HG02938 (cell line): ENCODE measurements around the gene ANKRD39.
A peak's percentile ranks its signal among the peaks of the same experiment; 100 is the strongest.
"Not testable (repeated sequence)": the region's sequence is repeated elsewhere in the genome, so short reads cannot be mapped to it uniquely, and the experiment has no call there.

Source experiments
- ATAC-seq: cut with Tn5 transposase; IDR thresholded peaks from one replicate; pipeline ENCODE4 v1.9.1; 2021; ENCODE audit warnings: mild to moderate bottlenecking, moderate library complexity; ENCODE audit not compliant: unreplicated experiment

ANKRD39 gene, protein sequence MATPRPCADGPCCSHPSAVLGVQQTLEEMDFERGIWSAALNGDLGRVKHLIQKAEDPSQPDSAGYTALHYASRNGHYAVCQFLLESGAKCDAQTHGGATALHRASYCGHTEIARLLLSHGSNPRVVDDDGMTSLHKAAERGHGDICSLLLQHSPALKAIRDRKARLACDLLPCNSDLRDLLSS

DNA sequence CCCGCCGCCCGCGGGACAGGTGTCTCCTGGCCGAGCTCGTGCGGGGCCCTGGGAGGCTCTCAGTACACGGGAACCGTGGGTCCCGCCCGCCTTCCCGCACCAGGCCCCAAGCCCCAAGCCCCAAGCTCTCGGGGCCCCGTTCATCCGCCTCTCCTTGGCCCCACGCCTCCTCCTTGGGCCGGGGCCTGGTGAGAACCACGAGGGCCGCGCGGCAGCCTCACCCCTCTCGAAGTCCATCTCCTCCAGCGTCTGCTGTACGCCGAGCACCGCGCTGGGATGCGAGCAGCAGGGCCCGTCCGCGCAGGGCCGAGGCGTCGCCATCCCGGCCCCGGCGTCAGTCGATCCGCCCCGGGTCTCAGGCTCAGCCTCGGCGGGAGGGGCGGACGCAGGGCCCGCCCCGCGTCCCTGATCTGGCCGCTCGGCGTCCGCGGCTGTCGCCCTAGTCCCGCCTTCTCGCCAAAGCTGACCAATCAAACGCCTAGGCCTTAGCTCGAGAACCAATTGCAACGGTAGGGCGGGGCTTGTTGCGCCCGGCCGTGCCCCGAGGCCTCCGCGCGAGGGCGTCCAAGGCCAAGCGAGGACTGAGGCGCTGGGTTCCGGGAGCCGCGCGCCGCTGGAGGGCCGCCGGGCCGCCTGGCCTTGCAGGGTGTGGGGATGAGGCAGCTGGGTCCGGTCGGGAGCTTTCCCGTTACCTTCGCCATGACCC lies at the start of gene ANKRD39:
TSS of gene ANKRD39 (minus strand) at position 350 of the 706 bp plus-strand sequence. CDS start at position 321, 29 bp downstream.
- ATAC-seq, result peak; percentile 92

DNA sequence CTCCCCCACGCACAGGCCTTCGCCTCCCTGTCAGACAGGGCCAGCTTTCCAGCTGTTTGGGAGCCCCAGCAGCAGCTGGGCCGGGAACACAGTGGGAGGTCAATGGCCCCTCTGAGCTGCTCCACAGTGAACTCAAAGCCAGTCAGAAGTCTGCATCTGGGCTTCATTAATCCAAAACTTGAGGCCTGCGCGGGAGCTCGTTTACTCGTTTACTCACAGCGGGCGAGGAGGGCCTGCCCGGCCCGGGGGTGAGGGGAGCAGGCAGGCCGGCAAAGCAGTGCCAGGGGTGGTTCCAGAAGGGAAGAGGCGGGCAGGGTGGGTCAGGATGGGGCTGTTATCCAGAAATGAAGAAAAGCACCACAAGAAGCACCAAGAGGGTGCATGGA lies 48.9 kb upstream of the ANKRD39 start:
- no peak for ATAC-seq

DNA sequence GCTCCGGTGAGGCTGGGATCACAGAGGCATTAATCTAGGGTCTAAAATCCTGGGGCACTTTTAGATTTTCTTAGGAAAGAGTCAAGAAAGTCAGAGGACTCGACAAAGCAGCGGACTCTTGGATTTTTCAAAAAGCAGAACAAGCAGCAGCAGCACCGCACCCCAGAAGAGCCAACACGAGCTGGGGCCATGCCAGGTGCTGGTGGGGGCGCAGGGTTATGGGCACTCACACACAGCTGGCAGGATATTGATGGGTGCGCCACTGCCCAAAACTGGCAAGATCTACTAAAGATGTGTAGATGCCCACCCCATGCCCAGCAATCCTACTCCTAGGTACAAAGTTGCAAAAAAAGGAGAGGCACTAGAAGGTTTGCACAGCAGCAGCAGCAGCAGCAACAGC lies 46.0 kb upstream of the ANKRD39 start:
- ATAC-seq, result no peak

DNA sequence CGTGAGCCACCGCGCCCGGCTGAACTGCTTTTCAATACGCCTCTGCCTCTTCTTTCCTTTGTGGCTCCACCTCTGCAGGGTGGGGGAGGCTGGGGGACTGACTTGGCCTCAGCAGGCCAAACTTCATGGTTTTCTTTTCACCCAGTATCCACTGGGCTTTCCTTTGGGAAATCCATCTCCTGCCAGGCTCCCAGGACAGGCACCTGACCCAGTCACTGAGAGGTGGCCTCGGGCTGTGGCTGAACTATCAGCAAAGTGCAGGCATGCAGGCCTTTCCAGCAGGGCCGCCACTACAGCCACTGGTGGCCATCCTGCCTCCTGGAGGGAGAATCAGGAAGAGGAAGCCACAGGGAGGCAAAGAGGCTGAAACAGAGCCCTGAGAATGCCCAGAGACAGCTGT lies 45.5 kb upstream of the ANKRD39 start:
- no peak for ATAC-seq

DNA sequence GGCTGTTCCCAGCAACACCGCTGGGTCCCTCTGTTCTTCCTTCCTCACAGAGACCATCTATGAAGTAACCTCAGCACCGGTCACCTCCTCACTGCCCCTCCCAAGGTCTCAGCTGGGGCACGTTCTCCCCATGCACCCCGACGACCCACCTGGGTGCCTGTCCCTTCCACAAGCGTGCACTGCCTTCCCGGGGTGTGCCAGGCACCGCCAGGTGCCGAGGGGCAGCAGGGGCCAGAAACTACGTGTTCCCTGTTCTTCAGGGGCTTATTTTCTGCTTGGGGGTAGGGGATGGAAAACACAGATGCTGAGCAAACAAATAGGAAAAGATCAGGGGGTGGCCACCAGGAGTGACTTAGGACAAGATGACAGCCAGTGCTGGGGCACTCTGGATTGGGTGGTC lies 42.4 kb upstream of the ANKRD39 start:
- no peak for ATAC-seq

DNA sequence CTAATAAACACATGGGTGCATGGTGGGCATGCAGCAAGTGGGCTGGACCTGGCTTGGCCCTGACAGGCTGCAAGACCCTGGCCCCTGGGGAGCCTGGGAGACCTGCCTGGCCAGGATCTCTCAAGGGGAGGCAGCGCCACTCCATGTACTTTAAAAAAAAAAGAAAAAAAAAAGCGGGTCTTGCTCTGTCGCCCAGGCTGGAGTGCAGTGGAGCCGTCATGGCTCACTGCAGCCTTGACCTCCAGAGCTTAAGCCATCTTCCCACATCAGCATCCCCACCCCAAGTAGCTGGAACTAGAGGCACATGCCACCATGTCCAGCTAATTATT lies 41.6 kb upstream of the ANKRD39 start:
- no peak for ATAC-seq

DNA sequence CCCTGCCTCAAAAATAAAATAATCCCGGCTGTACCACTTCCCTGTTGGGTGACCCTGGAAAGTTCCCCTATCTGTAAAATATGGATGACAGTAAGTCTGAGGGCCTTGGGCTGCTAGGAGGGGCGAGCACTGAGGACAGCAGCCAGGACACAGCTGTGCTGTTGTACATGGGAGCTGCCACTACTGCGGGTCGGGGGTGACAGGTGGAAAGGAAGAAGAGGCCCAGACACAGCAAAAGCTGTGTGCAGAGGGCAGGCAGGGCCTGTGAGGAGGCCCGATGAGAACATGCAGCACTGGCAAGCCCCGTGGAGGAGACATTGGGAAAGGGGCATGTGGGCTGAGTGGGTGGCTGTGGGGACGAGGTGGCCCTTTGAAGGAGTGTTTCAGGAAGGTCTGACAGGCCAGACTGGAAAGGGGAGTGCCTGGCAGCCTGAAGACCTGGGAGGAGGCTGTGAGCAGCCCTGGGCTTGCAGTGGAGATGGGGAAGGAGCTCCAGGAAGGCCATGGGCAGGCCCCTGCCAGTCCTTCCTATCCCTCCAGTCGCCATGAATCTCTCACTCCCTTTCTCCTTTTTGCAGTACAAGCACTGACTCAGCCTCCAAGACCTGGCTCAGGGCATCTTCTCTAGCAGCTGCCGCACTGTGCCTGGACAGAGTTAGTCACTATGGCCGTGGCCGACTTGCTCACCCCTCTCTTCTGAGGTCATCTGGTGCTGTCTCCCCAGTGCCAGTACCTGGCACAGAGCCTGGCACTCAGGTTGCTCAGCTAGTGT lies 41.0 kb upstream of the ANKRD39 start:
- no peak for ATAC-seq

DNA sequence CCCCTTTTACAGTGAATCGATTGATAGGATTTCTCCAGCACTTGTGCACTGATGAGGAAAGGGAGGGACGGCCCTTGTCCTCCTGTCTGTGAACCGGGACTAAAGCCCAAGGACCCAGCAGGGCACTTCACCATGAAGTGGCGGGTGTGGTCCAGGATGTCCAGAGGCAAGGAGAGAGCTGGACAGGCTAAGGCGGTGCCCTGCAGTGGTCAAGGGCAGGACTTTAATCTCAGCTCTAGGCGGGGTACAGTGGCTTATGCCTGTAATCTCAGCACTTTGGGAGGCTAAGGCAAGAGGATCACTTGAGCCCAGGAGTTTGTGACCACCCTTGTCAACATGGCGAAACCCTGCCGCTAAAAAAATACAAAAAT lies 40.3 kb upstream of the ANKRD39 start:
- ATAC-seq, result no peak

DNA sequence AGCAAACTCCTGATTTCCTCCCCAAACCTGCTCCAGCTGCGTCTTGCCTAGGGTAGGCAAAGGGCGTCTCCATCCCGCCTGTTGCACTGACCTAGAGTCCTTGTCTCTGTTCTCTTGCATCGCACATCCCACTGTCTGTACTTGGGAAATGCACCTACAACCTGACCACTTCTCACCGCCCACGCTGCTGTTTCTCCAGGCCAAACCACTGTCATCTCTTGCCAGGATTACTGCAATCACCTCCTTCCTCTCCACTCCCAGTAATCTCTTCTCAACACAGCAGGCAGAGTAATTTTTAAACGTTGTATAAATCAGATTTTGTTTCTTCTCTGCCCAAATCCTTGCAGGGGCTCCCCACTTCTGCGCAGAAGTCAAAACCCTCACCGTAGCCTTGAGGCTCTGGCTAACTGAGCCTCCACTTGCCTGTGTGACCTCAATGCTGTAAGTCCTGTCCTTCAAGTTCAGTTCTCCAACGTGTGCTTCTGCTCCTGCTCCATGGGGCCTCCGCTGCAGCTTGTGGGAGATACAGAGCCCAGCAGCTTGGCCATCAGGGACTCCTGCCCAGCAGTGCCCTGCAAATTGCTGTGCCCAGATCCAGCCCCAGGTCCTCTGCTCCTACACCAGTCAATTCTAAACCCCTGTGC lies 39.8 kb upstream of the ANKRD39 start:
- no peak for ATAC-seq

DNA sequence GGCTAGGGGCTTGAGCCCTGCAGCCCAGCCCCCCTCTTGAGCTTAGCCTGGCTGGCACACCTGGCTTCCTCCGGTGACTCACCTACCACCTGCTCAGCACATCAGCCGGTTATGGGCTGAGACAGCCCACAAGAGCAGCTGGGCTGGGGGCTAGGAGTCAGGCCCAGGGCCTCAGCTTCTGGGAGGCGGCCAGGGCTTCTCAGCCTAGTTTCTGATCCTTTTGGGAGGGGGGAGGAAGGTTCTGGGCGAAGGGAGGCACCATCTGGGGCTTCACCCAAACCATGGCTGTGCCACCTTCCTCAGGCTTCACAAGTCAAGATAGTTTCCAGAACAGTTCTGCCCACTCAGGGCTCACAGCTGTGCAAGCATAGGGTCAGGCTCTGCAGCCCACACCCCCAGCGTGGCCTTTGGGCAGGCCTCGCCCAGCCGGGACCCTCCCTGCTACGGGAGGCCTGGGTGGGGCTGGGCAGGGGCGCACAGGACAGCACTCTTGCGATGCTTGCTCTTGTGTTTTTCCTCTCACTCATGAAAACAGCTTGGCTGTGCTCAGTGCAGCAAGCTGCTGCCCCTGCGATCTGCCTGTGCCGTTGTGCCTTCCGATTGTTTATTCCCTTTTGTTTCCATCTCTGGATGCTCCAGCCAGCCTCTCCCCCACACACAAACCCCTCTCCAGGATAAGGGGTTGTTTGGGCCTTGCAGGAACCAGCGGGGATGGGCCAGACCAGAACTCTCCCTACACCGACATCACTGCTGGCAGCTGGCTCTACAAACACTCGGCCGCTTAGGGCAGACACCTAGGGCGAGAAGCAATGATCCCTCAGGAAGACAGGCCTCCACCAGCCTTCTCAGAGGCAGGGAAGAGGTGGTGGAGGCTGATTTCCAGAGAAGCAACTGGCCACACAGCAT lies 38.2 kb upstream of the ANKRD39 start:
- no peak for ATAC-seq

DNA sequence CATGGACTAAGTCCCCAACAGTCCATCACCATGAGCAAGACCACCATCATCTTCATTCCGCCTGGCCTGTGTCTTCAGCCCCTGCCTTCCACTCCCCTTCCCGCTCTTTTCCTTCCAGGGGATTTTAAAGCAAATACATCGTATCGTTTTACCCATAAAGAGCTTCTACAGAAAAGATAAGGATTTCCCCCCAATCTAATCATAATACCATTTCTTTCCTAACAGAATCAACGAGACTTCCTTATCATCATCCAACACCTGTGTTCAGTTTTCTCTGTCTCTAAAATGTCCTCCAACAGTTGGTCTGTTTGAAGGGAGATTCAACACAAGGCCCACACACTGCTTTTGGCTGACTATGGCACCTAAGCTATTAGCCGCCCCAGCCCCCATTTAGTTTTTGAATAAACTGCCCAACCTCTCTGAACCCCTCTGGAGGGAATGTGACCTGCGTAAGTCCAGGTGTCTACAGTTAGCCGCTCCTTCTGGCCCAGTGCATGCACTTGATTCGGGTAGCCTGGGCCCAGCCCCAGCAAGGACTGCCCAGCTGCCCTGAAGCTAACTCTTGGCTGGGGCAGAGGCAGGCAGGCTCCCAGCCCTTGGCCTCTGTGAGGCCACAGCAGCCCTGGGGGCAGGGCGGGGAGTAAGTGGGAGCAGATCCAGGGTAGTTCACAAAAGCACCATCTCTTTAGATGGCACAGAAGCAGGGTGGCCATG lies 37.4 kb upstream of the ANKRD39 start:
- ATAC-seq, result no peak

DNA sequence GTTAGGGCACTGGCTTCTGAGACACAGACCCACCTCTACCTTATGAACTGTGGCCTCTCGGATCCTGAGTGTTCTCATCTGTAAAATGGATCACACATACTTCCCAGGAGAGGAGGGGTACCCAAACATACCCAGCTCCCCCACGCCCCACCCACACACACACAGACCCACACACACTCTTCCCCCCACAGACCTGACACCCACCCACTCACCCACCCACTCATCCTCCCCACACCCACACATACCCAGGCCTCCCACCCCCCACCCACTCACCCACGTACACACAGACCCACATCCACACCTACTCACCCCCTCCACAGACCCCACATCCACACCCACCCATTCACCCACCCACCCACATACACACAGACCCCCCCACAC lies 36.3 kb upstream of the ANKRD39 start:
- no peak for ATAC-seq

DNA sequence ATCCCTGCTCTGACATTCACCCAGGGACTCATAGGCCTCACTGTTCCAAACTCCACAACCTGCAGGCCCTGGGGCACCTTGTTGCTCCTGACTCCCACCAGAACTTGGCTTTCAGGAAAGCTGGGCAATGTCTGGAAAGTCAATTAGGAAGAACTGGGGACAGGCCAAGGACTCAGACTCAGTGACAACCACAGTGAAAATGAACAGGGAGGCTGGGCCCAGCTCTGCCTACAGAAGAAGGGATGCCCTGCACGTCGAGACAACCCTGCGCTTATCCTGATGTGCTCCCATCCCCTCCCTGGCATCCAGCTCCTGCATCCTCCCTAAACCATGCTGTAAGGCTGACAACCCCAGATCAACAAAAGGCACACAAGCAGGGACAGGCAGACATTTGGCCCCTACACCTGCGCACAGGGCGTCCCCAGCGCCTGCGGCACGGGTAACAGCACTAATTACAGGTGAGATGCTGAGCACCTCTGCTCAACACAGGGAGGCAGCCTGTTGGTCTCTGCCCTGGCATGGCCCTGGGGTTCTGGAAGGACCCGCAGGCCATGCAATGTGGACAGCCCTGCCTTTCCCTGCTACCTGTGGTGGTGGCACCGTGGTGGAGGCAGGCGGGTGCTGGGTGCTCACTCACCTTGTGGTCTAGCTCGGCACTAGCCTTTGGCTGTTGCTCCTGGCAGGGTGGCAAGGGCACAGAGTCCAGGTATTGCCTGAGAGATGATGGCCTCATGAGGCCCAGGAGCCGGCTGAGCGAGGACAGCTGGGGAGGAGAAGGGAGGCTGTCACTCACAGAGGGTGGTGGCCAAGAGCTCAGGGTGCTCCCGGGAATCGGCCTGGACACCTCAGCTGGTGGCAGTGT lies 35.7 kb upstream of the ANKRD39 start:
- ATAC-seq, result no peak

DNA sequence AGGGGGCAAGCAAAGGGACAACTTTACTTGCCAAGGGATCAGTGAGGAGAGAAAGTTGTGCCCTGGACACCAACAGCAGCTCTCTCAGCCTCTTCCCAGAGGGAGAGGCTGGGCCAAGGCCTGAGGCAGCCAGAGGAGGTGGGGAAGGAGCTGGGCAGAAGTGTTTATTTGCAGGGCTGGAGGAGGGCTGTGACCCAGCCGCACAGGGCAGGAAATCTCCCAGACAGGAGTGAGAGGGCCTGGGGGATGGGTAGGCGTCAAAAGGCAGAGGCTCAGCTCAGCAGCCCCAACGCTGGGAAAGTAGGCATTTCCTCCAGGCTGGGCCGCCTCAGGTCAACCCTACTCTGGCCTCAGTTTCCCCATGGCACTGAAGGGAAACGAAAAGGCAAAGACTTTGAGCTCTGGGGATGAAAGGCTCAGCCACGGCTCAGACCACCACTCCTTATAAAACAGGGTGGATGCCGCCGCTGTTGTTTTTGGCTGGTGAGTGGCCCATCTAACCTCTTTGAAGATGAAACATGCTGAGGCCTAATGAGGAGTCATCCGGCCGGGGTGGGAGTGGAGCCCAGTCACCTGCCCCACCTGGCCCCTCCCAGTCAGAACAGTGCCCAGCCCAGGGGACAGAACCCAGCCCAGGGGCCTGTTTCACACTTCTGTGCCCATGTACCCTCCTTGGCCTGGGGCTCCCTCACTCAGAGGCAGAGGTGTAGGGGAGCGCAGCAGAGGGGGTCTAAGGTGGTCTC lies 33.9 kb upstream of the ANKRD39 start:
- no peak for ATAC-seq

DNA sequence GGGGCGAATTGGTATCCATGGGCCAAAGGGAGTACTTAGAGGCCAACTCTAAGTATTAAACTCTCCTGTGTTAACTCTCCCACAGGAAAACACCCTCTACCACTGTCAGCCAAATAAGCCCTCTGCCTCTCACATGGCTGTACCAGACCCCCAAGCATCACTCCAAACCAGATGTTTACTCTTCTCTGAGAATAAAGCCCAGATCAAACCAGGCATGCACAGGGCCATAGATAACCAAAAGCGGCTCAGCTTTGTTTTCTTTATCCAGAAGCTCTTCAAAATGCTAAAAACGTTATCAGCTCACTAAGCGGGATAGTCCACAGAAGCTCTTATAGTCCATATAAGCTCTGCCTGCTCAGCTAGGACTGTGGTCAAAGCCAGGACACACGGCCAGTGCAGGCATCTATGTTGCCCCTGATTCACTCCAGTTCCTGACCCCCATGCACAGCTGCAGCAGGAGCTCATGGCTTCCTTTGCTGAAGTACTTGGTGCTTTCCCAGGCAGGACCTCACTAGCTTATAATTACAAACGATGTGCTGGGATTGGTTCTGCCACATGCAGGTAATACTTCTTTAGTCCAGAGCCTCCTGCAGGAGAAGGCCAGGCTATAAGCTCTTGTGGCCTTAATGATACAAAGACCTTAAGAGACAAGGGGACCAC lies 33.0 kb upstream of the ANKRD39 start:
- ATAC-seq, result no peak

DNA sequence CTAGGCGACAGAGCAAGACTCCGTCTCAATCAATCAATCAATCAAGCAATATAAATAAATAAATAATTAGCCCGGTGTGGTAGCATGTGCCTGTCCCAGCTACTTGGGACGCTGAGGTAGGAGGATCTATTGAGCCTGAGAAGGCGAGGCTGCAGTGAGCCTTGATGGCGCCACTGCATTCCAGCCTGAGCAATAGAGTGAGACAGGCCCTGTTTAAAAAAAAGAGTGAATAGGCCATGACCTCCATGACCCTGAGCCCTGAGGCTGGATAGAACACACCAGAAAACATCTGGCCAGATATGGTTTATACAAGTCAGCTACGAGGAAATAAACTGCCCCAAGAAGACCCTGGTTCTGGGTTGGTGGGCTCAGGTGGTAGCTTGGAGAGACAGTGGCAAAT lies 32.4 kb upstream of the ANKRD39 start:
- no peak for ATAC-seq

DNA sequence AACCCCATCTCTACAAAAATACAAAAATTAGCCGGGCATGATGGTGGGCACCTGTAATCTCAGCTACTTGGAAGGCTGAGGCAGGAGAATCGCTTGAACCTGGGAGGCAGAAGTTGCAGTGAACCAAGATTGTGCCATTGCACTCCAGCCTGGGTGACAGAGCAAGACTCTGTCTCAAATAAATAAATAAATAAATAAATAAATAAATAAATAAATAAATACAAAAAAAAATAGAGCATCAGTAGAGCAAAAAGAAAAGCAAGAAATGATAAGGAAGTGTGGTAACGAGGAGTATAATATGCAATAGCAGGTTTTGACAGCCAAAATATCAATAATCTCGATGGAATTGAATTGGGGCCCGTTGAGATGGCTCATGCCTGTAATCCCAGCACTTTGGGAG lies 31.7 kb upstream of the ANKRD39 start:
- ATAC-seq, result not testable (repeated sequence)
